HepG2 (cell line): Measurements from ENCODE around the gene ACOT8. TPM values are rescaled to one million over a fixed set of nuclear protein-coding genes. Genes with fewer than 3 reads are reported as not detected.
A peak's percentile ranks its signal among the peaks of the same experiment; 100 is the strongest.

Source experiments
- CCDC6 ChIP-seq: sonication (generic); formaldehyde crosslinking; IDR thresholded peaks from 2 replicates; pipeline ENCODE4 v1.8.1; 2022; ENCODE audit warnings: mild to moderate bottlenecking, missing genetic modification reagents, moderate library complexity
- CERS6 ChIP-seq: sonication (generic); formaldehyde crosslinking; IDR thresholded peaks from 2 replicates; pipeline ENCODE4 v1.5.0; 2020; ENCODE audit warnings: missing genetic modification reagents
- EED ChIP-seq: sonication (generic); formaldehyde crosslinking; IDR thresholded peaks from 2 replicates; pipeline ENCODE4 v1.5.0; 2020; ENCODE audit warnings: mild to moderate bottlenecking, missing genetic modification reagents
- IKZF4 ChIP-seq: sonication (generic); formaldehyde crosslinking; IDR thresholded peaks from 2 replicates; pipeline ENCODE4 v1.5.1; 2020; ENCODE audit warnings: borderline replicate concordance, mild to moderate bottlenecking, low read depth, missing genetic modification reagents; ENCODE audit errors: not compliant biosample characterization
- NFAT5 ChIP-seq: sonication (generic); formaldehyde crosslinking; IDR thresholded peaks from 2 replicates; pipeline ENCODE4 v1.4.0; 2020; ENCODE audit warnings: missing genetic modification reagents
- NR2F2 ChIP-seq: IDR thresholded peaks from 2 replicates; pipeline ENCODE4 v1.6.1; 2012; ENCODE audit warnings: low read depth, inconsistent platforms, borderline replicate concordance
- RFX5 ChIP-seq: IDR thresholded peaks from 2 replicates; pipeline ENCODE4 v1.6.1; 2011; ENCODE audit warnings: low read depth, low read length, improper control_type of control experiment
- STAG1 ChIP-seq: sonication (generic); formaldehyde crosslinking; IDR thresholded peaks from 2 replicates; pipeline ENCODE4 v1.4.0; 2020; ENCODE audit warnings: missing genetic modification reagents
- TCF12 ChIP-seq, 2 experiments: fragments of 450-650 bp in 1 of 2; sonication (generic) in 1 of 2; formaldehyde crosslinking in 1 of 2; IDR thresholded peaks; 2 replicates each; pipeline versions ENCODE4 v1.6.1 to v1.8.0; 2017 to 2022; ENCODE audit warnings: antibody characterized with exemption in 1 of 2, mild to moderate bottlenecking in 1 of 2, missing genetic modification reagents in 1 of 2, moderate library complexity in 1 of 2
- U2AF2 ChIP-seq: fragments of 200-400 bp; formaldehyde crosslinking; IDR thresholded peaks from 2 replicates; pipeline ENCODE4 v1.6.1; 2017; ENCODE audit warnings: low read depth, mild to moderate bottlenecking, low read length
- XBP1 ChIP-seq: sonication (generic); formaldehyde crosslinking; IDR thresholded peaks from 2 replicates; pipeline ENCODE4 v1.5.0; 2020; ENCODE audit warnings: missing genetic modification reagents
- ZBTB46 ChIP-seq: sonication (generic); formaldehyde crosslinking; IDR thresholded peaks from 2 replicates; pipeline ENCODE4 v1.4.0; 2020; ENCODE audit warnings: mild to moderate bottlenecking, missing genetic modification reagents, borderline replicate concordance
- ZBTB8A ChIP-seq: sonication (generic); formaldehyde crosslinking; IDR thresholded peaks from 2 replicates; pipeline ENCODE4 v1.4.0; 2020; ENCODE audit warnings: mild to moderate bottlenecking, low read depth, missing genetic modification reagents, borderline replicate concordance
- ZNF10 ChIP-seq: sonication (generic); formaldehyde crosslinking; IDR thresholded peaks from 2 replicates; pipeline ENCODE4 v1.4.0; 2020; ENCODE audit warnings: mild to moderate bottlenecking, low read depth, missing genetic modification reagents, borderline replicate concordance
- ZNF263 ChIP-seq: sonication (generic); formaldehyde crosslinking; IDR thresholded peaks from 2 replicates; pipeline ENCODE4 v1.4.0; 2020; ENCODE audit warnings: missing genetic modification reagents
- ZNF333 ChIP-seq: sonication (generic); formaldehyde crosslinking; IDR thresholded peaks from 2 replicates; pipeline ENCODE4 v1.4.0; 2020; ENCODE audit warnings: mild to moderate bottlenecking, missing genetic modification reagents, borderline replicate concordance
- ZNF652 ChIP-seq: IDR thresholded peaks from 2 replicates; pipeline ENCODE4 v1.6.1; 2016; ENCODE audit warnings: low read depth, borderline replicate concordance
- ZNF800 ChIP-seq: sonication (generic); formaldehyde crosslinking; IDR thresholded peaks from 2 replicates; pipeline ENCODE4 v1.4.0; 2020; ENCODE audit warnings: missing genetic modification reagents
- polyA plus RNA-seq, 8 experiments: library from polyadenylated mRNA; depleted of rRNA in 3 of 8; stranded (reverse) in 7 of 8; unstranded in 1 of 8; fragments of >200 nt; fragmentation: Illumina TruSeq in 4 of 8; extraction: Trizol in 4 of 8; gene quantifications; 2 replicates each; pipeline versions ENCODE4 v1.2.1 to v1.2.3, GENCODE V29; 2011 to 2016; ENCODE audit warnings: low read depth in 4 of 8, missing spikeins in 1 of 8, mixed read lengths in 1 of 8; ENCODE audit not compliant: insufficient read depth in 1 of 8
- total RNA-seq, 5 experiments: library from RNA; depleted of rRNA; stranded (reverse); fragments of >200 nt; fragmentation: Illumina TruSeq; extraction: Trizol; gene quantifications; 2 replicates each; pipeline ENCODE4 v1.2.3, GENCODE V29; 2016; ENCODE audit warnings: low read depth in 1 of 5

Gene ACOT8
- total and polyA plus RNA-seq, 2 of the 13 experiments (the other 11 are each of a cell fraction or from before 2014, with no cell fraction given): 31.4 to 45.5 TPM

- TF ChIP-seq ZNF10 (CRISPR knock-in tag) (no peak), TCF12 (IDR thresholded peaks at IDR 0.05) (no peak), TCF12 (CRISPR knock-in tag; IDR thresholded peaks at IDR 0.05) (no peak), ZNF800 (CRISPR knock-in tag) (no peak), EED (no peak; the same call in 1 of the 2 replicates), CERS6 (CRISPR knock-in tag) (no peak), NFAT5 (peak; percentile 76; the same call in 1 of the 2 replicates), ZBTB46 (0 out of 2 replicates have a peak, but pooled peaks have one; percentile 3), XBP1 (CRISPR knock-in tag) (no peak), ZNF333 (0 out of 2 replicates have a peak, but pooled peaks have one; percentile 32), ZNF652 (CRISPR knock-in tag) (no peak), IKZF4 (no peak), RFX5 (no peak), ZBTB8A (no peak), CCDC6 (CRISPR knock-in tag) (peak; percentile 80; the same call in 1 of the 2 replicates), STAG1 (CRISPR knock-in tag) (no peak), U2AF2 (no peak), NR2F2 (no peak), ZNF263 (no peak; the same call in 1 of the 2 replicates)
Measured at GRCh38 chr20:45812157-45813005, 44.8 kb downstream of the ACOT8 start, which contains the start of gene UBE2C (continued).
